ENCODE results near the gene DENND1A. TPM values are rescaled to one million over a fixed set of nuclear protein-coding genes. Genes with fewer than 3 reads are reported as not detected.

Gene DENND1A
- total and polyA plus RNA-seq, 2 experiments from 2014 or later = 13.1 to 28.7 TPM

DNA sequence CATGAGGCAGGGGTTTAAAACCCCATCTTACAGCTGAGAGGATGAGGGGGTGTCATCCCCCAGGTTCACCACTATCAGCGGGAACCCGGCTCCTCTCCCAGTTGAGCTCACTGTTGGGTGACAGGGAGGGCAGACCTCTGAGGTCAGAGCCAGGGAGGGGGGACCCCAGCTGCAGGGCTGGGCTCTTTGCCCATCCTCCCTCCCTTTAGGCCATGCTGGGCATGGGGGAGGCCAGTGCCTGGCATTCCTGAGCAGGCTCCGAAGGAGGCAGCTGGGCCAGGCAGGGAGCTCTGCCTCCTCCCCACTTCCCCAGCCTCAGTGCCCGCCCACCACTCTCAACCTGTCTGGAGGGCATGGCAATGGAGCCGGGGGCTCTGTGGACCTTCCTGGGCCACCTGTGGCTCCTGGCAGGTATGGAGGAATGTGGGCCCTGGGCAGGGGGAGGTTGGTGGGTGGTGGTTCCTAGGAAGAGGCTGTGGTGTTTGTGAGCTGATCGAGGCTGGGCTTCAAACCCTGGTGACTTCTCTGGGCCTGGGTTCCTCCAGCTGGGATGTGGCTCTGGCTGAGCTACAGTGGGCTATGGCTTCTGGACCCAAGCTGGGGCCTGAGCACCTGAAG lies 561.3 kb downstream of the DENND1A start:
- Histone ChIP-seq H3K4me1 (ENCODE audit: insufficient read depth) (no peaks in the 10 kb centered on the region; the same call in 1 of the 2 replicates), H3F3A (replicated peaks; ENCODE audit: low read depth) (peaks cover 5% of the 10 kb centered on the region; the same call in 1 of the 2 replicates), H3K4me3 (no peak overlapping the region), H3K4me2 (no peak overlapping the region), H3K79me2 (replicated peaks; ENCODE audit: insufficient read depth) (no peaks in the 10 kb centered on the region), H3K36me3 (ENCODE audit: insufficient read depth) (no peaks in the 10 kb centered on the region), H3K27ac (ENCODE audit: low read depth) (no peak overlapping the region), H3K9me2 (ENCODE audit: insufficient read depth) (no peaks in the 10 kb centered on the region), H2AFZ (no peak overlapping the region), H3K27me3 (ENCODE audit: insufficient read depth) (peaks cover 27% of the 10 kb centered on the region), H4K20me1 (replicated peaks; ENCODE audit: insufficient read depth) (no peaks in the 10 kb centered on the region)
- Mint-ChIP-seq H3K4me1 (peaks cover 30% of the 10 kb centered on the region), H3K27me3 (ENCODE audit: insufficient read depth, low read depth, poor library complexity) (peaks cover 28% of the 10 kb centered on the region), H3K36me3 (ENCODE audit: low read depth) (no peaks in the 10 kb centered on the region), H3K9me3 (no peaks in the 10 kb centered on the region), H3K27ac (no peak overlapping the region), H3K4me3 (no peak overlapping the region)
- ATAC-seq (no peak), DNase-seq (ENCODE audit: low spot score) (no peak)
- no peak for TF ChIP-seq CREB1 (CRISPR knock-in tag; IDR thresholded peaks at IDR 0.05; ENCODE audit: low read depth)
- no peak for TF ChIP-seq JUNB (IDR thresholded peaks at IDR 0.05; ENCODE audit: unreplicated experiment)
- TF ChIP-seq EZH2 (IDR thresholded peaks at IDR 0.05; ENCODE audit: low read depth, unreplicated experiment) = no peak
- no peak for TF ChIP-seq ZNF114 (CRISPR knock-in tag; IDR thresholded peaks at IDR 0.05)
- TF ChIP-seq, protein P1, sequence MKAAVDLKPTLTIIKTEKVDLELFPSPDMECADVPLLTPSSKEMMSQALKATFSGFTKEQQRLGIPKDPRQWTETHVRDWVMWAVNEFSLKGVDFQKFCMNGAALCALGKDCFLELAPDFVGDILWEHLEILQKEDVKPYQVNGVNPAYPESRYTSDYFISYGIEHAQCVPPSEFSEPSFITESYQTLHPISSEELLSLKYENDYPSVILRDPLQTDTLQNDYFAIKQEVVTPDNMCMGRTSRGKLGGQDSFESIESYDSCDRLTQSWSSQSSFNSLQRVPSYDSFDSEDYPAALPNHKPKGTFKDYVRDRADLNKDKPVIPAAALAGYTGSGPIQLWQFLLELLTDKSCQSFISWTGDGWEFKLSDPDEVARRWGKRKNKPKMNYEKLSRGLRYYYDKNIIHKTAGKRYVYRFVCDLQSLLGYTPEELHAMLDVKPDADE (IDR thresholded peaks at IDR 0.05) = no peak
- no peak for TF ChIP-seq STAT1 (IDR thresholded peaks at IDR 0.05; ENCODE audit: unreplicated experiment)
- TF ChIP-seq NANOG (IDR thresholded peaks at IDR 0.05; ENCODE audit: borderline replicate concordance) = no peak
- TF ChIP-seq ZNF331 (CRISPR knock-in tag; IDR thresholded peaks at IDR 0.05; ENCODE audit: low read depth) = no peak
- TF ChIP-seq POLR2AphosphoS5 (IDR thresholded peaks at IDR 0.05; ENCODE audit: low read depth) = no peak
- no peak for TF ChIP-seq EZH2phosphoT487 (IDR thresholded peaks at IDR 0.05; ENCODE audit: unreplicated experiment)
- TF ChIP-seq, protein P2, sequence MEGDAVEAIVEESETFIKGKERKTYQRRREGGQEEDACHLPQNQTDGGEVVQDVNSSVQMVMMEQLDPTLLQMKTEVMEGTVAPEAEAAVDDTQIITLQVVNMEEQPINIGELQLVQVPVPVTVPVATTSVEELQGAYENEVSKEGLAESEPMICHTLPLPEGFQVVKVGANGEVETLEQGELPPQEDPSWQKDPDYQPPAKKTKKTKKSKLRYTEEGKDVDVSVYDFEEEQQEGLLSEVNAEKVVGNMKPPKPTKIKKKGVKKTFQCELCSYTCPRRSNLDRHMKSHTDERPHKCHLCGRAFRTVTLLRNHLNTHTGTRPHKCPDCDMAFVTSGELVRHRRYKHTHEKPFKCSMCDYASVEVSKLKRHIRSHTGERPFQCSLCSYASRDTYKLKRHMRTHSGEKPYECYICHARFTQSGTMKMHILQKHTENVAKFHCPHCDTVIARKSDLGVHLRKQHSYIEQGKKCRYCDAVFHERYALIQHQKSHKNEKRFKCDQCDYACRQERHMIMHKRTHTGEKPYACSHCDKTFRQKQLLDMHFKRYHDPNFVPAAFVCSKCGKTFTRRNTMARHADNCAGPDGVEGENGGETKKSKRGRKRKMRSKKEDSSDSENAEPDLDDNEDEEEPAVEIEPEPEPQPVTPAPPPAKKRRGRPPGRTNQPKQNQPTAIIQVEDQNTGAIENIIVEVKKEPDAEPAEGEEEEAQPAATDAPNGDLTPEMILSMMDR (conservative IDR thresholded peaks at IDR 0.05; ENCODE audit: low read depth in 2 of 2) = no peak
- TF ChIP-seq, protein P3, sequence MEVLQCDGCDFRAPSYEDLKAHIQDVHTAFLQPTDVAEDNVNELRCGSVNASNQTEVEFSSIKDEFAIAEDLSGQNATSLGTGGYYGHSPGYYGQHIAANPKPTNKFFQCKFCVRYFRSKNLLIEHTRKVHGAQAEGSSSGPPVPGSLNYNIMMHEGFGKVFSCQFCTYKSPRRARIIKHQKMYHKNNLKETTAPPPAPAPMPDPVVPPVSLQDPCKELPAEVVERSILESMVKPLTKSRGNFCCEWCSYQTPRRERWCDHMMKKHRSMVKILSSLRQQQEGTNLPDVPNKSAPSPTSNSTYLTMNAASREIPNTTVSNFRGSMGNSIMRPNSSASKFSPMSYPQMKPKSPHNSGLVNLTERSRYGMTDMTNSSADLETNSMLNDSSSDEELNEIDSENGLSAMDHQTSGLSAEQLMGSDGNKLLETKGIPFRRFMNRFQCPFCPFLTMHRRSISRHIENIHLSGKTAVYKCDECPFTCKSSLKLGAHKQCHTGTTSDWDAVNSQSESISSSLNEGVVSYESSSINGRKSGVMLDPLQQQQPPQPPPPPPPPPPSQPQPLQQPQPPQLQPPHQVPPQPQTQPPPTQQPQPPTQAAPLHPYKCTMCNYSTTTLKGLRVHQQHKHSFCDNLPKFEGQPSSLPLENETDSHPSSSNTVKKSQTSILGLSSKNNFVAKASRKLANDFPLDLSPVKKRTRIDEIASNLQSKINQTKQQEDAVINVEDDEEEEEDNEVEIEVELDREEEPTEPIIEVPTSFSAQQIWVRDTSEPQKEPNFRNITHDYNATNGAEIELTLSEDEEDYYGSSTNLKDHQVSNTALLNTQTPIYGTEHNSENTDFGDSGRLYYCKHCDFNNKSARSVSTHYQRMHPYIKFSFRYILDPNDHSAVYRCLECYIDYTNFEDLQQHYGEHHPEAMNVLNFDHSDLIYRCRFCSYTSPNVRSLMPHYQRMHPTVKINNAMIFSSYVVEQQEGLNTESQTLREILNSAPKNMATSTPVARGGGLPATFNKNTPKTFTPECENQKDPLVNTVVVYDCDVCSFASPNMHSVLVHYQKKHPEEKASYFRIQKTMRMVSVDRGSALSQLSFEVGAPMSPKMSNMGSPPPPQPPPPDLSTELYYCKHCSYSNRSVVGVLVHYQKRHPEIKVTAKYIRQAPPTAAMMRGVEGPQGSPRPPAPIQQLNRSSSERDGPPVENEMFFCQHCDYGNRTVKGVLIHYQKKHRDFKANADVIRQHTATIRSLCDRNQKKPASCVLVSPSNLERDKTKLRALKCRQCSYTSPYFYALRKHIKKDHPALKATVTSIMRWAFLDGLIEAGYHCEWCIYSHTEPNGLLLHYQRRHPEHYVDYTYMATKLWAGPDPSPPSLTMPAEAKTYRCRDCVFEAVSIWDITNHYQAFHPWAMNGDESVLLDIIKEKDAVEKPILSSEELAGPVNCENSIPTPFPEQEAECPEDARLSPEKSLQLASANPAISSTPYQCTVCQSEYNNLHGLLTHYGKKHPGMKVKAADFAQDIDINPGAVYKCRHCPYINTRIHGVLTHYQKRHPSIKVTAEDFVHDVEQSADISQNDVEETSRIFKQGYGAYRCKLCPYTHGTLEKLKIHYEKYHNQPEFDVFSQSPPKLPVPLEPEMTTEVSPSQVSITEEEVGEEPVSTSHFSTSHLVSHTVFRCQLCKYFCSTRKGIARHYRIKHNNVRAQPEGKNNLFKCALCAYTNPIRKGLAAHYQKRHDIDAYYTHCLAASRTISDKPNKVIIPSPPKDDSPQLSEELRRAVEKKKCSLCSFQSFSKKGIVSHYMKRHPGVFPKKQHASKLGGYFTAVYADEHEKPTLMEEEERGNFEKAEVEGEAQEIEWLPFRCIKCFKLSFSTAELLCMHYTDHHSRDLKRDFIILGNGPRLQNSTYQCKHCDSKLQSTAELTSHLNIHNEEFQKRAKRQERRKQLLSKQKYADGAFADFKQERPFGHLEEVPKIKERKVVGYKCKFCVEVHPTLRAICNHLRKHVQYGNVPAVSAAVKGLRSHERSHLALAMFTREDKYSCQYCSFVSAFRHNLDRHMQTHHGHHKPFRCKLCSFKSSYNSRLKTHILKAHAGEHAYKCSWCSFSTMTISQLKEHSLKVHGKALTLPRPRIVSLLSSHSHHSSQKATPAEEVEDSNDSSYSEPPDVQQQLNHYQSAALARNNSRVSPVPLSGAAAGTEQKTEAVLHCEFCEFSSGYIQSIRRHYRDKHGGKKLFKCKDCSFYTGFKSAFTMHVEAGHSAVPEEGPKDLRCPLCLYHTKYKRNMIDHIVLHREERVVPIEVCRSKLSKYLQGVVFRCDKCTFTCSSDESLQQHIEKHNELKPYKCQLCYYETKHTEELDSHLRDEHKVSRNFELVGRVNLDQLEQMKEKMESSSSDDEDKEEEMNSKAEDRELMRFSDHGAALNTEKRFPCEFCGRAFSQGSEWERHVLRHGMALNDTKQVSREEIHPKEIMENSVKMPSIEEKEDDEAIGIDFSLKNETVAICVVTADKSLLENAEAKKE (CRISPR knock-in tag; IDR thresholded peaks at IDR 0.05) = no peak
- TF ChIP-seq, protein P4, sequence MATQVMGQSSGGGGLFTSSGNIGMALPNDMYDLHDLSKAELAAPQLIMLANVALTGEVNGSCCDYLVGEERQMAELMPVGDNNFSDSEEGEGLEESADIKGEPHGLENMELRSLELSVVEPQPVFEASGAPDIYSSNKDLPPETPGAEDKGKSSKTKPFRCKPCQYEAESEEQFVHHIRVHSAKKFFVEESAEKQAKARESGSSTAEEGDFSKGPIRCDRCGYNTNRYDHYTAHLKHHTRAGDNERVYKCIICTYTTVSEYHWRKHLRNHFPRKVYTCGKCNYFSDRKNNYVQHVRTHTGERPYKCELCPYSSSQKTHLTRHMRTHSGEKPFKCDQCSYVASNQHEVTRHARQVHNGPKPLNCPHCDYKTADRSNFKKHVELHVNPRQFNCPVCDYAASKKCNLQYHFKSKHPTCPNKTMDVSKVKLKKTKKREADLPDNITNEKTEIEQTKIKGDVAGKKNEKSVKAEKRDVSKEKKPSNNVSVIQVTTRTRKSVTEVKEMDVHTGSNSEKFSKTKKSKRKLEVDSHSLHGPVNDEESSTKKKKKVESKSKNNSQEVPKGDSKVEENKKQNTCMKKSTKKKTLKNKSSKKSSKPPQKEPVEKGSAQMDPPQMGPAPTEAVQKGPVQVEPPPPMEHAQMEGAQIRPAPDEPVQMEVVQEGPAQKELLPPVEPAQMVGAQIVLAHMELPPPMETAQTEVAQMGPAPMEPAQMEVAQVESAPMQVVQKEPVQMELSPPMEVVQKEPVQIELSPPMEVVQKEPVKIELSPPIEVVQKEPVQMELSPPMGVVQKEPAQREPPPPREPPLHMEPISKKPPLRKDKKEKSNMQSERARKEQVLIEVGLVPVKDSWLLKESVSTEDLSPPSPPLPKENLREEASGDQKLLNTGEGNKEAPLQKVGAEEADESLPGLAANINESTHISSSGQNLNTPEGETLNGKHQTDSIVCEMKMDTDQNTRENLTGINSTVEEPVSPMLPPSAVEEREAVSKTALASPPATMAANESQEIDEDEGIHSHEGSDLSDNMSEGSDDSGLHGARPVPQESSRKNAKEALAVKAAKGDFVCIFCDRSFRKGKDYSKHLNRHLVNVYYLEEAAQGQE (IDR thresholded peaks at IDR 0.05; ENCODE audit: unreplicated experiment) = no peak
